Activated naive CD4-positive, alpha-beta T cell treated with anti-CD3 and anti-CD28 coated beads, Interleukin-2, amount 10 ng/mL, durations not matched to agents 7 days and 5 days (primary cell): ENCODE data around the gene KCNK17.
A peak's percentile ranks its signal among the peaks of the same experiment; 100 is the strongest.

ENCODE experiments used
- CTCF ChIA-PET: fragments of 350-600 bp; sonication (Branson Sonifier 250); formaldehyde crosslinking; loops from one replicate; lab custom pipeline; 2021; ENCODE audit warnings: antibody characterized with exemption; lab: Charles Lee
- DNase-seq: peaks from one replicate; pipeline ENCODE4 v3.0.0-alpha.2; 2020
- H3K27ac Mint-ChIP-seq: one replicate; pipeline ENCODE4 v1.8.0; 2021; ENCODE audit warnings: mild to moderate bottlenecking, moderate library complexity, mixed read lengths
- H3K27me3 Mint-ChIP-seq: one replicate; pipeline ENCODE4 v1.8.0; 2021; ENCODE audit warnings: mild to moderate bottlenecking, mixed read lengths
- H3K36me3 Mint-ChIP-seq: one replicate; pipeline ENCODE4 v1.8.0; 2021; ENCODE audit warnings: mixed read lengths
- H3K4me1 Mint-ChIP-seq: one replicate; pipeline ENCODE4 v1.8.0; 2021; ENCODE audit warnings: mixed read lengths
- H3K4me3 Mint-ChIP-seq: one replicate; pipeline ENCODE4 v1.8.0; 2021; ENCODE audit warnings: mild to moderate bottlenecking, moderate library complexity, mixed read lengths
- H3K9me3 Mint-ChIP-seq: one replicate; pipeline ENCODE4 v1.8.0; 2021; ENCODE audit warnings: mixed read lengths

KCNK17 gene

GRCh38 chr6:39314273-39314795, at the start of gene KCNK17:
Gene KCNK17 (minus strand): TSS chr6:39314419. CDS start chr6:39314320, 99 bp downstream.
- no peak within 1 kb of the TSS for H3K4me3 Mint-ChIP-seq
- no peak within 1 kb of the TSS for H3K27ac Mint-ChIP-seq
- no peak for DNase-seq
- H3K36me3 Mint-ChIP-seq, result no peaks in the 10 kb centered on the region
- H3K4me1 Mint-ChIP-seq, result peaks cover 8% of the 10 kb centered on the region
- CTCF ChIA-PET, result interaction anchor here (17.8 kb wide), 1 partner anchor 146 kb away, joined by 410 read pairs; no protein-coding TSS in a partner anchor
- peaks cover 95% of the 10 kb centered on the region for H3K27me3 Mint-ChIP-seq
- H3K9me3 Mint-ChIP-seq, result no peaks in the 10 kb centered on the region

- CTCF ChIA-PET, result interaction anchor here (0.7 to 1.9 kb wide), 6 partner anchors 16 to 1549 kb away, joined by 3 to 8 read pairs (median 5); no protein-coding TSS in a partner anchor
- Mint-ChIP-seq H3K36me3 (no peaks in the 10 kb centered on the region), H3K27ac (no peak overlapping the region), H3K9me3 (no peaks in the 10 kb centered on the region), H3K4me1 (peaks cover 3% of the 10 kb centered on the region), H3K27me3 (peaks cover 4% of the 10 kb centered on the region), H3K4me3 (no peak overlapping the region)
- DNase-seq, result no peak
Observed at GRCh38 chr6:39363280-39363679, 49.1 kb upstream of the KCNK17 start.

GRCh38 chr6:39362487-39362865, 48.3 kb upstream of the KCNK17 start:
- Mint-ChIP-seq H3K9me3 (no peaks in the 10 kb centered on the region), H3K4me3 (no peak overlapping the region), H3K27me3 (peaks cover 4% of the 10 kb centered on the region), H3K4me1 (peaks cover 3% of the 10 kb centered on the region), H3K36me3 (no peaks in the 10 kb centered on the region), H3K27ac (no peak overlapping the region)
- CTCF ChIA-PET, result interaction anchor here (0.7 to 2.0 kb wide), 11 partner anchors 8 to 947 kb away, joined by 3 to 8 read pairs (median 5); no protein-coding TSS in a partner anchor
- DNase-seq, result no peak

- DNase-seq, result peak; percentile 62
- no peak overlapping the region for H3K4me3 Mint-ChIP-seq
Observed at GRCh38 chr6:39361657-39362486, 47.7 kb upstream of the KCNK17 start.

GRCh38 chr6:39360378-39360777, 46.2 kb upstream of the KCNK17 start:
- DNase-seq, result no peak
- no peak overlapping the region for H3K27ac Mint-ChIP-seq
- CTCF ChIA-PET, result no interaction called here
- H3K4me3 Mint-ChIP-seq, result no peak overlapping the region
- H3K9me3 Mint-ChIP-seq, result no peaks in the 10 kb centered on the region
- H3K36me3 Mint-ChIP-seq, result no peaks in the 10 kb centered on the region
- peaks cover 3% of the 10 kb centered on the region for H3K4me1 Mint-ChIP-seq
- peaks cover 4% of the 10 kb centered on the region for H3K27me3 Mint-ChIP-seq

More at GRCh38 chr6:39361657-39362486, 47.7 kb upstream of the KCNK17 start:
- Mint-ChIP-seq H3K27ac (no peak overlapping the region), H3K4me1 (peaks cover 3% of the 10 kb centered on the region), H3K9me3 (no peaks in the 10 kb centered on the region), H3K36me3 (no peaks in the 10 kb centered on the region), H3K27me3 (peaks cover 4% of the 10 kb centered on the region)
- CTCF ChIA-PET, result interaction anchor here (0.8 to 2.0 kb wide), 11 partner anchors 8 to 948 kb away, joined by 3 to 8 read pairs (median 5); no protein-coding TSS in a partner anchor

- CTCF ChIA-PET, result interaction anchor here (0.7 kb wide), 1 partner anchor 8 kb away, joined by 3 read pairs; no protein-coding TSS in a partner anchor
- Mint-ChIP-seq H3K9me3 (no peaks in the 10 kb centered on the region), H3K27ac (no peak overlapping the region), H3K4me3 (no peak overlapping the region), H3K36me3 (no peaks in the 10 kb centered on the region), H3K27me3 (peaks cover 4% of the 10 kb centered on the region), H3K4me1 (peaks cover 3% of the 10 kb centered on the region)
- DNase-seq, result no peak
Observed at GRCh38 chr6:39357998-39358686, 43.9 kb upstream of the KCNK17 start.

GRCh38 chr6:39353698-39354315, 39.6 kb upstream of the KCNK17 start:
- no peaks in the 10 kb centered on the region for H3K27me3 Mint-ChIP-seq
- CTCF ChIA-PET, result no interaction called here
- no peak overlapping the region for H3K27ac Mint-ChIP-seq
- H3K36me3 Mint-ChIP-seq, result no peaks in the 10 kb centered on the region
- H3K4me3 Mint-ChIP-seq, result no peak overlapping the region
- H3K4me1 Mint-ChIP-seq, result no peaks in the 10 kb centered on the region
- no peaks in the 10 kb centered on the region for H3K9me3 Mint-ChIP-seq
- no peak for DNase-seq

GRCh38 chr6:39350723-39351505, 36.7 kb upstream of the KCNK17 start:
- CTCF ChIA-PET, result no interaction called here
- Mint-ChIP-seq H3K4me3 (no peak overlapping the region), H3K27ac (no peak overlapping the region)

GRCh38 chr6:39348740-39349139, 34.5 kb upstream of the KCNK17 start:
- CTCF ChIA-PET, result interaction anchor here (1.0 to 1.3 kb wide), 2 partner anchors 13 to 99 kb away, joined by 3 to 6 read pairs; no protein-coding TSS in a partner anchor
- Mint-ChIP-seq H3K4me3 (no peak overlapping the region), H3K36me3 (no peaks in the 10 kb centered on the region), H3K27me3 (peaks cover 6% of the 10 kb centered on the region), H3K4me1 (no peaks in the 10 kb centered on the region), H3K27ac (no peak overlapping the region), H3K9me3 (no peaks in the 10 kb centered on the region)
- no peak for DNase-seq

More at GRCh38 chr6:39350723-39351505, 36.7 kb upstream of the KCNK17 start:
- Mint-ChIP-seq H3K9me3 (no peaks in the 10 kb centered on the region), H3K4me1 (no peaks in the 10 kb centered on the region), H3K27me3 (peaks cover 6% of the 10 kb centered on the region), H3K36me3 (no peaks in the 10 kb centered on the region)
- DNase-seq, result no peak

- H3K27ac Mint-ChIP-seq, result no peak overlapping the region
- H3K27me3 Mint-ChIP-seq, result peaks cover 6% of the 10 kb centered on the region
- CTCF ChIA-PET, result interaction anchor here (1.0 to 1.9 kb wide), 3 partner anchors 12 to 100 kb away, joined by 3 to 6 read pairs (median 5); no protein-coding TSS in a partner anchor
- peaks cover 2% of the 10 kb centered on the region for H3K4me1 Mint-ChIP-seq
- H3K9me3 Mint-ChIP-seq, result no peaks in the 10 kb centered on the region
- no peaks in the 10 kb centered on the region for H3K36me3 Mint-ChIP-seq
- H3K4me3 Mint-ChIP-seq, result no peak overlapping the region
- DNase-seq, result peak; percentile 70
Observed at GRCh38 chr6:39347906-39348585, 33.8 kb upstream of the KCNK17 start.

GRCh38 chr6:39347206-39347605, 33.0 kb upstream of the KCNK17 start:
- no peak overlapping the region for H3K27ac Mint-ChIP-seq
- no peak for DNase-seq
- peaks cover 6% of the 10 kb centered on the region for H3K27me3 Mint-ChIP-seq
- H3K4me1 Mint-ChIP-seq, result peaks cover 4% of the 10 kb centered on the region
- H3K9me3 Mint-ChIP-seq, result no peaks in the 10 kb centered on the region
- H3K36me3 Mint-ChIP-seq, result no peaks in the 10 kb centered on the region
- H3K4me3 Mint-ChIP-seq, result no peak overlapping the region
- CTCF ChIA-PET, result interaction anchor here (0.8 to 1.9 kb wide), 5 partner anchors 11 to 962 kb away, joined by 3 to 5 read pairs (median 3); no protein-coding TSS in a partner anchor

GRCh38 chr6:39344821-39345280, 30.6 kb upstream of the KCNK17 start:
- Mint-ChIP-seq H3K4me1 (peaks cover 4% of the 10 kb centered on the region), H3K27me3 (peaks cover 11% of the 10 kb centered on the region), H3K27ac (no peak overlapping the region), H3K4me3 (no peak overlapping the region), H3K9me3 (no peaks in the 10 kb centered on the region), H3K36me3 (no peaks in the 10 kb centered on the region)
- CTCF ChIA-PET, result interaction anchor here (1.3 kb wide), 1 partner anchor 17 kb away, joined by 5 read pairs; no protein-coding TSS in a partner anchor
- no peak for DNase-seq
